NCI-H1694 (cell line): ENCODE results near the gene MCUB.
A peak's percentile ranks its signal among the peaks of the same experiment; 100 is the strongest.
"Not testable (repeated sequence)": the region's sequence is repeated elsewhere in the genome, so short reads cannot be mapped to it uniquely, and the experiment has no call there.

ENCODE experiments used
- DNase-seq: peaks from one replicate; lab custom pipeline; 2025; lab: John Stamatoyannopoulos, UW

MCUB gene

GRCh38 chr4:109631532-109632108 lies 71.6 kb downstream of the MCUB start:
- no peak for DNase-seq

- no peak for DNase-seq
Observed at GRCh38 chr4:109640644-109641043, 80.6 kb downstream of the MCUB start.

- DNase-seq = no peak
Observed at GRCh38 chr4:109645874-109646710, 86.0 kb downstream of the MCUB start.

- DNase-seq = no peak
Observed at GRCh38 chr4:109648266-109648996, 88.4 kb downstream of the MCUB start.

GRCh38 chr4:109648997-109649575 lies 89.0 kb downstream of the MCUB start:
- DNase-seq = no peak

- no peak for DNase-seq
Observed at GRCh38 chr4:109649872-109650271, 89.8 kb downstream of the MCUB start.

GRCh38 chr4:109655396-109655795 lies 95.3 kb downstream of the MCUB start:
- no peak for DNase-seq

GRCh38 chr4:109657854-109658418 lies 97.9 kb downstream of the MCUB start:
- DNase-seq = no peak

- DNase-seq = no peak
Observed at GRCh38 chr4:109658871-109659410, 98.9 kb downstream of the MCUB start.

GRCh38 chr4:109662116-109662515 lies 102.1 kb downstream of the MCUB start:
- DNase-seq = no peak

GRCh38 chr4:109662771-109663170 lies 102.7 kb downstream of the MCUB start:
- no peak for DNase-seq

GRCh38 chr4:109665783-109666485 lies 105.9 kb downstream of the MCUB start:
- DNase-seq = peak; percentile 13

GRCh38 chr4:109671350-109671749 lies 111.3 kb downstream of the MCUB start:
- no peak for DNase-seq

- DNase-seq = no peak
Observed at GRCh38 chr4:109672169-109672930, 112.3 kb downstream of the MCUB start.

- no peak for DNase-seq
Observed at GRCh38 chr4:109673303-109673702, 113.3 kb downstream of the MCUB start.

GRCh38 chr4:109675181-109675580 lies 115.1 kb downstream of the MCUB start:
- DNase-seq = no peak

GRCh38 chr4:109675843-109676242 lies 115.8 kb downstream of the MCUB start:
- DNase-seq = no peak

- no peak for DNase-seq
Observed at GRCh38 chr4:109676886-109677285, 116.8 kb downstream of the MCUB start.

GRCh38 chr4:109678472-109678871 lies 118.4 kb downstream of the MCUB start:
- DNase-seq = not testable (repeated sequence)

GRCh38 chr4:109678925-109679324 lies 118.9 kb downstream of the MCUB start:
- DNase-seq = not testable (repeated sequence)

GRCh38 chr4:109682875-109683274 lies 122.8 kb downstream of the MCUB start:
- DNase-seq = no peak
